ENCODE data around the gene PLEKHG3. TPM values are rescaled to one million over a fixed set of nuclear protein-coding genes. Genes with fewer than 3 reads are reported as not detected.

Gene PLEKHG3
- total and polyA plus RNA-seq, 2 of the 13 experiments (the other 11 are each of a cell fraction or from before 2014, with no cell fraction given) = 7.1 to 9.8 TPM

GRCh38 chr14:64731141-64731581 lies 26.9 kb downstream of the PLEKHG3 start (continued):
- TF ChIP-seq KIAA2018 (CRISPR knock-in tag; IDR thresholded peaks at IDR 0.05; ENCODE audit: borderline replicate concordance) = no peak
- TF ChIP-seq THAP9 (CRISPR knock-in tag; IDR thresholded peaks at IDR 0.05; ENCODE audit: borderline replicate concordance) = no peak
- TF ChIP-seq ZNF775 (CRISPR knock-in tag; IDR thresholded peaks at IDR 0.05; ENCODE audit: borderline replicate concordance) = no peak
- TF ChIP-seq PCBP2 (optimal IDR thresholded peaks at IDR 0.05; ENCODE audit: low read depth, low read length, poor library complexity, severe bottlenecking) = no peak
